H1 (cell line): ENCODE data around the gene FNDC5. TPM values are rescaled to one million over a fixed set of nuclear protein-coding genes. Genes with fewer than 3 reads are reported as not detected.

ENCODE experiments used
- CTCF ChIA-PET: fragments of 300-600 bp; sonication (Branson Sonifier 250); formaldehyde crosslinking; loops from one replicate; lab custom pipeline; 2021; ENCODE audit not compliant: partially characterized antibody; lab: Charles Lee
- POLR2A ChIA-PET: fragments of 300-600 bp; sonication (Branson Sonifier 250); formaldehyde crosslinking; loops from one replicate; lab custom pipeline; 2021; ENCODE audit warnings: inconsistent platforms; ENCODE audit not compliant: partially characterized antibody; lab: Charles Lee
- DNase-seq, 2 experiments: peaks; one replicate each; pipeline versions ENCODE4 v3.0.0 to v3.0.0-alpha.2; 2010 to 2022; ENCODE audit warnings: low spot score in 2 of 2, low read depth in 1 of 2, mixed read lengths in 1 of 2
- FAIRE-seq: peaks from 2 replicates; lab custom pipeline; 2011; peaks lifted over from hg19 to GRCh38; lab: Jason Lieb, UNC
- H2AFZ ChIP-seq: 2 replicates; pipeline ENCODE4 v1.8.1; 2012; ENCODE audit warnings: low read length, inconsistent platforms
- H2AK5ac ChIP-seq: 2 replicates; pipeline ENCODE4 v1.6.1; 2013; ENCODE audit warnings: low read depth, low read length
- H2BK120ac ChIP-seq: replicated peaks from 2 replicates; pipeline ENCODE3; 2013; ENCODE audit warnings: low read depth, low read length, inconsistent platforms
- H2BK12ac ChIP-seq: 2 replicates; pipeline ENCODE4 v1.6.1; 2013; ENCODE audit warnings: low read depth, low read length
- H2BK15ac ChIP-seq: 2 replicates; pipeline ENCODE4 v1.6.1; 2013; ENCODE audit warnings: low read length
- H2BK20ac ChIP-seq: 2 replicates; pipeline ENCODE4 v1.6.1; 2013; ENCODE audit warnings: low read length
- H2BK5ac ChIP-seq: 2 replicates; pipeline ENCODE4 v1.6.1; 2013; ENCODE audit warnings: low read depth, low read length
- H3K14ac ChIP-seq: 2 replicates; pipeline ENCODE4 v1.6.1; 2013; ENCODE audit warnings: inconsistent platforms; ENCODE audit not compliant: insufficient read length
- H3K18ac ChIP-seq: 2 replicates; pipeline ENCODE4 v1.6.1; 2013; ENCODE audit warnings: low read length; ENCODE audit errors: extremely low read depth
- H3K23ac ChIP-seq: 2 replicates; pipeline ENCODE4 v1.6.1; 2013; ENCODE audit warnings: inconsistent platforms; ENCODE audit not compliant: insufficient read length
- H3K23me2 ChIP-seq: 2 replicates; pipeline ENCODE4 v1.6.1; 2013; ENCODE audit warnings: low read depth, low read length
- H3K27ac ChIP-seq: 2 replicates; pipeline ENCODE4 v1.6.1; 2011; ENCODE audit warnings: low read depth, low read length, inconsistent platforms
- H3K27me3 ChIP-seq, 4 experiments: replicated peaks in 1 of 4; 1 replicate in 1 of 4; 2 replicates in 3 of 4; pipeline versions ENCODE4 v1.6.1 to v1.8.1; 2011 to 2013; ENCODE audit warnings: low read length in 3 of 4, mild to moderate bottlenecking in 3 of 4, inconsistent platforms in 2 of 4, mixed read lengths in 2 of 4, moderate library complexity in 1 of 4; ENCODE audit not compliant: control insufficient read depth in 3 of 4, insufficient read depth in 3 of 4; ENCODE audit errors: extremely low read depth in 1 of 4
- H3K36me3 ChIP-seq, 4 experiments: 2 replicates each; pipeline versions ENCODE4 v1.6.1 to v1.8.1; 2011 to 2013; ENCODE audit warnings: mild to moderate bottlenecking in 4 of 4, low read length in 3 of 4, moderate library complexity in 2 of 4, control low read depth in 1 of 4, inconsistent platforms in 1 of 4; ENCODE audit not compliant: insufficient read depth in 4 of 4, control insufficient read depth in 2 of 4
- H3K4ac ChIP-seq: replicated peaks from 2 replicates; pipeline ENCODE3; 2013; ENCODE audit warnings: low read length, low read depth, mixed read lengths, inconsistent platforms; ENCODE audit not compliant: insufficient read length
- H3K4me1 ChIP-seq, 4 experiments: replicated peaks in 1 of 4; 1 replicate in 1 of 4; 2 replicates in 3 of 4; pipeline versions ENCODE4 v1.6.1 to v1.8.1; 2011 to 2013; ENCODE audit warnings: low read length in 3 of 4, inconsistent platforms in 2 of 4, mixed read lengths in 1 of 4; ENCODE audit not compliant: insufficient read depth in 4 of 4, control insufficient read depth in 3 of 4
- H3K4me2 ChIP-seq, 2 experiments: 2 replicates each; pipeline versions ENCODE4 v1.6.1 to v1.8.1; 2011 to 2013; ENCODE audit warnings: low read depth in 2 of 2, low read length in 2 of 2, control low read depth in 1 of 2, inconsistent platforms in 1 of 2, mild to moderate bottlenecking in 1 of 2; ENCODE audit not compliant: insufficient read depth in 1 of 2
- H3K4me3 ChIP-seq, 4 experiments: fragments of 200-600, 300-600 bp in 1 of 4; sonication (generic), shearing (Covaris generic), sonication (Bioruptor Twin) in 1 of 4; 2 replicates each; pipeline versions ENCODE4 v1.5.1 to v1.8.1; 2011 to 2016; ENCODE audit warnings: low read length in 4 of 4, low read depth in 3 of 4, control low read depth in 2 of 4, inconsistent platforms in 2 of 4, mild to moderate bottlenecking in 2 of 4, mixed read lengths in 1 of 4, moderate library complexity in 1 of 4; ENCODE audit not compliant: insufficient read depth in 2 of 4; ENCODE audit errors: extremely low read depth in 1 of 4
- H3K56ac ChIP-seq: replicated peaks from 2 replicates; pipeline ENCODE3; 2013; ENCODE audit warnings: low read depth, mild to moderate bottlenecking, mixed read lengths, low read length, inconsistent platforms; ENCODE audit not compliant: insufficient read length
- H3K79me1 ChIP-seq: 2 replicates; pipeline ENCODE4 v1.6.1; 2013; ENCODE audit warnings: low read depth, low read length, control low read depth
- H3K79me2 ChIP-seq, 2 experiments: 2 replicates each; pipeline versions ENCODE4 v1.6.1 to v1.8.1; 2012 to 2013; ENCODE audit warnings: low read length in 2 of 2, mild to moderate bottlenecking in 2 of 2, inconsistent platforms in 1 of 2; ENCODE audit not compliant: insufficient read depth in 2 of 2, control insufficient read depth in 1 of 2
- H3K9ac ChIP-seq, 4 experiments: replicated peaks in 1 of 4; 1 replicate in 1 of 4; 2 replicates in 3 of 4; pipeline versions ENCODE4 v1.6.1 to v1.8.1; 2011 to 2013; ENCODE audit warnings: low read depth in 3 of 4, low read length in 3 of 4, control low read depth in 2 of 4, mild to moderate bottlenecking in 2 of 4, moderate library complexity in 2 of 4, inconsistent platforms in 1 of 4; ENCODE audit errors: extremely low read depth in 1 of 4
- H3K9me3 ChIP-seq, 2 experiments: 2 replicates each; pipeline versions ENCODE4 v1.6.1 to v1.8.1; 2012 to 2013; ENCODE audit warnings: mild to moderate bottlenecking in 2 of 2, moderate library complexity in 2 of 2, control low read depth in 1 of 2, inconsistent platforms in 1 of 2, low read depth in 1 of 2, low read length in 1 of 2, mixed read lengths in 1 of 2; ENCODE audit not compliant: insufficient read depth in 2 of 2
- H4K20me1 ChIP-seq, 2 experiments: replicated peaks in 1 of 2; 2 replicates each; pipeline versions ENCODE3 to v1.8.1; 2011 to 2013; ENCODE audit warnings: inconsistent platforms in 2 of 2, low read length in 2 of 2, mild to moderate bottlenecking in 1 of 2; ENCODE audit not compliant: insufficient read depth in 2 of 2, control insufficient read depth in 1 of 2
- H4K5ac ChIP-seq: 2 replicates; pipeline ENCODE4 v1.6.1; 2013; ENCODE audit warnings: low read length, low read depth, mixed read lengths, inconsistent platforms; ENCODE audit not compliant: insufficient read length
- H4K8ac ChIP-seq: 2 replicates; pipeline ENCODE4 v1.8.0; 2013; ENCODE audit warnings: mild to moderate bottlenecking, moderate library complexity, low read length, inconsistent platforms; ENCODE audit not compliant: insufficient read depth; ENCODE audit errors: extremely low read depth
- H4K91ac ChIP-seq: replicated peaks from 2 replicates; pipeline ENCODE3; 2013; ENCODE audit warnings: low read length, mixed read lengths, inconsistent platforms; ENCODE audit not compliant: insufficient read length
- BCL11A ChIP-seq, 2 experiments: IDR thresholded peaks; one replicate each; pipeline ENCODE4 v1.6.1; 2011; ENCODE audit warnings: low read depth in 2 of 2, low read length in 2 of 2, mild to moderate bottlenecking in 2 of 2
- CBX5 ChIP-seq: fragments of 300-800, 300-1000 bp; sonication (generic); IDR thresholded peaks from 2 replicates; pipeline ENCODE4 v1.7.1; 2016; ENCODE audit warnings: antibody characterized with exemption, low read length, low read depth
- CBX8 ChIP-seq: fragments of 300-800, 300-1000 bp; sonication (generic); IDR thresholded peaks from 2 replicates; pipeline ENCODE4 v1.7.1; 2016; ENCODE audit warnings: low read depth, low read length, borderline replicate concordance
- CHD1 ChIP-seq: IDR thresholded peaks from 2 replicates; pipeline ENCODE4 v1.6.1; 2012; ENCODE audit warnings: low read depth, low read length, improper control_type of control experiment
- CREB1 ChIP-seq: IDR thresholded peaks from 2 replicates; pipeline ENCODE4 v1.6.1; 2012; ENCODE audit warnings: inconsistent platforms
- CTBP2 ChIP-seq: IDR thresholded peaks from 2 replicates; pipeline ENCODE4 v1.7.0; 2011; ENCODE audit warnings: borderline replicate concordance, mild to moderate bottlenecking, moderate library complexity, mixed read lengths, low read length; ENCODE audit not compliant: insufficient read depth, insufficient read length
- EGR1 ChIP-seq: IDR thresholded peaks from 2 replicates; pipeline ENCODE4 v1.6.1; 2011; ENCODE audit warnings: low read depth, low read length, borderline replicate concordance
- GTF2F1 ChIP-seq: IDR thresholded peaks from 2 replicates; pipeline ENCODE4 v1.6.1; 2012; ENCODE audit warnings: low read depth, low read length, improper control_type of control experiment, borderline replicate concordance
- POU5F1 ChIP-seq: IDR thresholded peaks from 2 replicates; pipeline ENCODE4 v1.6.1; 2011; ENCODE audit warnings: low read depth, mild to moderate bottlenecking, low read length, moderate library complexity
- SAP30 ChIP-seq: fragments of 300-600 bp; sonication (generic); IDR thresholded peaks from 2 replicates; pipeline ENCODE4 v1.7.1; 2012; ENCODE audit warnings: low read length, moderate library complexity, mild to moderate bottlenecking, inconsistent platforms; ENCODE audit not compliant: insufficient read depth, insufficient replicate concordance
- SIN3A ChIP-seq, 2 experiments: IDR thresholded peaks in 1 of 2; conservative IDR thresholded peaks in 1 of 2; 2 replicates each; pipeline ENCODE4 v1.6.1; 2011 to 2012; ENCODE audit warnings: low read length in 2 of 2, improper control_type of control experiment in 1 of 2, low read depth in 1 of 2, mild to moderate bottlenecking in 1 of 2
- SIX5 ChIP-seq: IDR thresholded peaks from 2 replicates; pipeline ENCODE4 v1.6.1; 2011; ENCODE audit warnings: mild to moderate bottlenecking, low read depth, low read length
- SRF ChIP-seq: IDR thresholded peaks from 2 replicates; pipeline ENCODE4 v1.6.1; 2011; ENCODE audit warnings: mild to moderate bottlenecking, low read depth, low read length, moderate library complexity
- polyA plus RNA-seq, 7 experiments: library from polyadenylated mRNA; depleted of rRNA in 3 of 7; stranded (reverse) in 5 of 7; unstranded in 2 of 7; fragments of >200 nt in 5 of 7; fragments of 200-250 nt in 2 of 7; gene quantifications; 1 replicate in 5 of 7; 2 replicates in 1 of 7; 4 replicates in 1 of 7; pipeline versions ENCODE4 v1.2.1 to v1.2.3, GENCODE V29; 2011 to 2013; ENCODE audit warnings: missing spikeins in 2 of 7, mixed read lengths in 2 of 7
- total RNA-seq: library from RNA; stranded (reverse); fragmentation: NEBNext Ultra II Directional; extraction: Animal tissue kit (Norgen Biotek cat#: 25700); gene quantifications from 2 replicates; pipeline ENCODE4 v1.2.1, GENCODE V29; 2021

FNDC5 gene
- total and polyA plus RNA-seq, 2 of the 8 experiments (the other 6 are each of a cell fraction or from before 2014, with no cell fraction given): 1.8 to 2.0 TPM

DNA sequence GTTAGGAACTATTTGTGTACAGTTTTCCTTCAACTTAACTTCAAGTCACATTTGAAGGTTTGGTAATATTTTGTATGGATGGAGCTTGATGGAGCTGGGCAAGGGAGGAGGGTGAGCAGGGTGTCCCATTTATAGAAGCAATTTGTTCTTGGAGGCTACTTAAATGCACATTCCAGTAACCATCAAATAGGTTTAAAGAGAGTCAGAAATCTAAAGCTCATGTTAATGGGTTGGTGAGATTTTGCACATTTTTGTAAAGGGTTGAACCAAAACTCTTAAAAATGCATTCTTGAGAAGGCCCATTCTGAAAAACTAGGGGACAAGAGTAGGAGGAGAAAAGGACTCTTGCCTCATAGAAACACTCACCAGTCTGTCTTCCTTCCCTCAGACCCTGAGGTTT lies 10.1 kb downstream of the FNDC5 start:
- H3K36me3 ChIP-seq: peaks cover 6 to 33% (median 10%) of the 10 kb centered on the region in 4 experiments; a peak in 6 of 8 replicates
- H4K20me1 ChIP-seq: peaks cover 0 to 2% of the 10 kb centered on the region in 2 experiments
- H2BK120ac ChIP-seq: no peak overlapping the region
- ChIA-PET POLR2A (interaction anchor here (0.8 to 1.1 kb wide), 3 partner anchors 12 to 25 kb away, joined by 3 to 4 read pairs (median 3); no protein-coding TSS in a partner anchor), CTCF (interaction anchor here (1.1 to 1.9 kb wide), 4 partner anchors 8 to 63 kb away, joined by 3 to 6 read pairs (median 3); no protein-coding TSS in a partner anchor)
- H2BK5ac ChIP-seq: no peak overlapping the region
- no peaks in the 10 kb centered on the region for H3K9me3 ChIP-seq
- H2BK12ac ChIP-seq: no peak overlapping the region
- no peak overlapping the region for H3K23ac ChIP-seq
- no peak overlapping the region for H3K14ac ChIP-seq
- no peak overlapping the region for H3K18ac ChIP-seq
- H4K91ac ChIP-seq: no peak overlapping the region
- H3K27ac ChIP-seq: no peak overlapping the region
- no peak overlapping the region for H3K4me2 ChIP-seq
- H4K5ac ChIP-seq: no peak overlapping the region
- no peak overlapping the region for H2BK15ac ChIP-seq
- no peak overlapping the region for H3K9ac ChIP-seq
- TF ChIP-seq GTF2F1: no peak
- TF ChIP-seq CHD1: no peak
- TF ChIP-seq CTBP2: no peak
- no peak for TF ChIP-seq EGR1
- TF ChIP-seq SAP30: no peak
- no peak for TF ChIP-seq BCL11A (IDR thresholded peaks at IDR 0.05; ENCODE audit: low read depth in 2 of 2, low read length in 2 of 2)
- TF ChIP-seq SRF: no peak
- no peak for TF ChIP-seq CBX8
- TF ChIP-seq SIN3A (conservative IDR thresholded peaks at IDR 0.05 in 1 of 2, IDR thresholded peaks at IDR 0.05 in 1 of 2; ENCODE audit: low read depth in 1 of 2, low read length in 2 of 2): no peak
- no peak for TF ChIP-seq CREB1
- no peak for TF ChIP-seq CBX5
- TF ChIP-seq SIX5: no peak
- TF ChIP-seq POU5F1: no peak
- peak in 1 of 2 experiments; percentile 13 for DNase-seq
- no peaks in the 10 kb centered on the region for H3K4me1 ChIP-seq
- no peaks in the 10 kb centered on the region for H3K23me2 ChIP-seq
- no peak overlapping the region for H2AFZ ChIP-seq
- H3K56ac ChIP-seq: no peak overlapping the region
- no peaks in the 10 kb centered on the region for H3K27me3 ChIP-seq
- no peak overlapping the region for H2BK20ac ChIP-seq
- H3K79me1 ChIP-seq: no peaks in the 10 kb centered on the region
- H4K8ac ChIP-seq: no peak overlapping the region
- no peak overlapping the region for H3K4me3 ChIP-seq
- H3K4ac ChIP-seq: no peak overlapping the region
- no peak overlapping the region for H2AK5ac ChIP-seq
- no peaks in the 10 kb centered on the region for H3K79me2 ChIP-seq
- FAIRE-seq: no peak
